HFF-Myc (cell line): ENCODE results near the gene A3GALT2.
"Not testable (repeated sequence)": the region's sequence is repeated elsewhere in the genome, so short reads cannot be mapped to it uniquely, and the experiment has no call there.

ENCODE experiments used
- DNase-seq: peaks from one replicate; pipeline ENCODE4 v3.0.0-alpha.2; 2011; ENCODE audit warnings: low read depth; ENCODE audit errors: extremely low read depth
- H3K4me3 ChIP-seq: replicated peaks from 2 replicates; pipeline ENCODE4 v1.5.1; 2011; ENCODE audit warnings: low read depth, mild to moderate bottlenecking, control low read depth, low read length
- TF ChIP-seq, protein P1 (sequence below): IDR thresholded peaks from 2 replicates; pipeline ENCODE4 v1.5.1; 2012; ENCODE audit warnings: mild to moderate bottlenecking, low read depth, low read length, control low read depth; ENCODE audit errors: missing control alignments

The A3GALT2 gene

DNA sequence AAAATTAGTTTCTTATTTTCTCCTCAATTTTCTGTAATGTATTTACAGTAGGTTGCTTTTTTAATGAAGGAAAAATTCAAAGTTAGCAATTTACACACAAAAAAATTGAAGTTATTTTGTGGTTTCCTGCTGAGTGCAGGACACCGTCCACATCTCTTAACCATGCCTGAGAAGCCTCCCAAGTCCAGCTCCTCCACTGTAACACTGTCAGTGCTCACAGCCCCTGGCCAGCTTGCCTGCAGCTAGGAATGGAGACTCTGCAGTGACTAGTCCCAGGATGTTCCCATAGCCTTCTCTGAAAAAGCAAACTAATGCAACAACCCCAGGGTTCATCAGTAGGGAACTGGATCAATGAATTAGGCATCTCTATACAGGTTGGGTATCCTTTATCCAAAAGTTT is 3.5 kb downstream of the A3GALT2 start:
- TF ChIP-seq, protein P1, sequence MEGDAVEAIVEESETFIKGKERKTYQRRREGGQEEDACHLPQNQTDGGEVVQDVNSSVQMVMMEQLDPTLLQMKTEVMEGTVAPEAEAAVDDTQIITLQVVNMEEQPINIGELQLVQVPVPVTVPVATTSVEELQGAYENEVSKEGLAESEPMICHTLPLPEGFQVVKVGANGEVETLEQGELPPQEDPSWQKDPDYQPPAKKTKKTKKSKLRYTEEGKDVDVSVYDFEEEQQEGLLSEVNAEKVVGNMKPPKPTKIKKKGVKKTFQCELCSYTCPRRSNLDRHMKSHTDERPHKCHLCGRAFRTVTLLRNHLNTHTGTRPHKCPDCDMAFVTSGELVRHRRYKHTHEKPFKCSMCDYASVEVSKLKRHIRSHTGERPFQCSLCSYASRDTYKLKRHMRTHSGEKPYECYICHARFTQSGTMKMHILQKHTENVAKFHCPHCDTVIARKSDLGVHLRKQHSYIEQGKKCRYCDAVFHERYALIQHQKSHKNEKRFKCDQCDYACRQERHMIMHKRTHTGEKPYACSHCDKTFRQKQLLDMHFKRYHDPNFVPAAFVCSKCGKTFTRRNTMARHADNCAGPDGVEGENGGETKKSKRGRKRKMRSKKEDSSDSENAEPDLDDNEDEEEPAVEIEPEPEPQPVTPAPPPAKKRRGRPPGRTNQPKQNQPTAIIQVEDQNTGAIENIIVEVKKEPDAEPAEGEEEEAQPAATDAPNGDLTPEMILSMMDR, result no peak
- no peak for DNase-seq
- H3K4me3 ChIP-seq, result no peak overlapping the region

DNA sequence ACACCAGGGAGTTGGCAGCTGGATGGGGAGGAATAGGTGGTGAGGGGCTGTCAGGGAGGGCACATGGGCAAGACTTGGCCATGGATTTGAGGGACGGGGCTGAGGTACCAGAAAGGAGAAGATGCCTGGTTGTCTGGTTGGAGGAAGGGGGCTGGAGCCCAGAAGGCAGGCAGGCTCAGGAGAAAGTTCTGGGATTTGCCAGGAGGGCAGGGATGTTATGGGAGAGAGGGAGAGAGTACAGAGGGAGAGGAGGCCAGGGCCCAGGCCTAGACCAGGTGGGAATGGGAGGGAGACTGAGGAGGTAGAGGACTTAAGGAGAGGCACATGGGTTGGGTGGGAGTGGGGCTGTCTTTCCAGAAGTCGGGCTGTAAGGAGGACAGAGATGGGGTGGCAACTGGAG is 4.3 kb downstream of the A3GALT2 start:
- H3K4me3 ChIP-seq, result no peak overlapping the region
- TF ChIP-seq, protein P1, result no peak
- DNase-seq, result no peak

DNA sequence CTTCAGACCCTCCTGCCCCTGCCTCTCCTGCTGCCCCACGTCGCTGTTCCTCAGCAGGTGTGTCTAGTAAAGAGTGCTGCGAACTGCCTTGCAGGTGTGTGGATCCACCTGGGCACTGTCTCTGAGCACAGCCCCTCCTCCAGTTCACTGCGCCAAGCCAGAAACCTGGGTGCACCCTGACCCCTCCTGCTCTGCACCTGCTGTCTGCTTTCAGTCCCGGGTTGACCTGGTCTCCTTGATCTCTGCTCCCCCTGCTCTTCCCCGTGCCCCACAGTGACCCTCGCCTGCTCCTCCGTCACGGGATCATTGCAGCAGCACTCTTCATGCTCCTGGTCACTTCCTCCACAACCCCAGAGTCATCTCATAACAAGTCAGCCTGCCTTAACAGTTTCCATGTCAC is 6.5 kb downstream of the A3GALT2 start:
- H3K4me3 ChIP-seq, result no peak overlapping the region
- TF ChIP-seq, protein P1, result no peak
- no peak for DNase-seq

DNA sequence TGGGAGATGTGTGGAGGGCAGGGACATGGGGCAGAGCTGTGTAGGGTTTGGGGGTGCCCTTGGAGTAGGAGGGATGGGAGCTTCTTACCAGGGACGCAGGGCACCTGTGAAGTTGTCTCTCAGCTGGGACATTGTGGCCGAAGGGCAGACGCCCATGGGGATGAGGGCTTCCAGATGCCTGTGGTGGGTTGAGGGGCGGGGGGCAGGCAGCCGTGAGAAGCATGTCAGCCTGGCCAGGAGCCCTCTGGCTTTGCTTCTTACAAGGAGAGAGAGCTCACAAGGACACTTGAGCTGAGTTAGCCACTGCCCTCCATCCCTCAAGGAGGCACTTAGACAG is 8.5 kb downstream of the A3GALT2 start:
- DNase-seq, result no peak
- TF ChIP-seq, protein P1, result no peak
- no peak overlapping the region for H3K4me3 ChIP-seq

DNA sequence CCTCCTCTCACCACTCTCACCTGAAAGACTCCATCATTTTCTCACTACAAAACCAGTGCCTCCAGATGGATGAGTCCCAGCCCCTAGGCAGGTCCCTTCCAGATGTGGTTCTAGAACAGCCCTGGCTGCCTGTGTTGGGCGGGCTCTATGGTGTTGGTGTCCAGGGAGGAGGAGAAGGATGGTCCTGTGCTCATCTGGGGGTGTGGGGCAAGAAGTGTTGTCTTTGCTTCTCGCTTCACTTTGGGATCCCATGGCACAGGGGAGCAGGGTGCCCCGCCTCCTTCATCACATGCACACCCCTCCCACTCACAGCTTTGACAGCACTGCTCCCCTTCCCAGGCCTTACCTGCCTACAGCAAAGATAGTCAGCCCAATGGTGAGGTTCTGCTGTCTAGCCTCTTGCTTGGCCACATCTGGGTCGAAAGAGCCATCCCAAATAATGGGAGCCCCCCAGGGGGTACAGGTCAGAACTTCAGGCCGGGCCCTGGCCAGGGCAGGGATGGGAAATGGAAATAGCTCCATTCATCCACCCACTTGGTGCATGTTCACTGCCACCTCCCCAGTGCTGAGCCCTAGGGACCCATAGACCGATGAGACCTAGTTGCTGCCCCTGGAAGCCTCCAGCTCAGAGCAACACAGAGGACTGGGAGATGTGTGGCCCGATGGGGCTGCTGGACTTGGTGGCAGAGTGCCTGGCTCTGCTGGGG is 9.0 kb downstream of the A3GALT2 start:
- TF ChIP-seq, protein P1, result no peak
- H3K4me3 ChIP-seq, result no peak overlapping the region
- DNase-seq, result no peak

DNA sequence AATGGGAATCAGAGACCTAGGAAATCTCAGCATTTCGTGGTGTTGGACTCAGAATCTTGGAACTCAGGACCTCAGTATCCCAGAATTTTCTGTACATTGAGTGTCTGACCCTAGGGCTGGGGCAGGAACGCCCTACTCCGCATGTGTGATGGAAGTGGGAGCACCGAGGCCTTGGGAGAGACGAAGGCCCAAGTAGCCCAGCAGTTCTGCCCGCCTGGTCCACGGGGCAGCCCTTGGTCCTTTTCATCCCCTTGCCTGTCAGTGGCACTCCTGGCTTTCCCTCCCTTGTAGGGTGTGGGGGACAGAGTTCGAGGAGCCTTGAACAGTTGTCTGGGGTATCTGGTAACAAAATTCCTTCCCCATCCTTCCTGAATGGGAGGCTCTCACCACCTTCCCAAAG is 10.2 kb downstream of the A3GALT2 start:
- H3K4me3 ChIP-seq, result no peak overlapping the region
- no peak for DNase-seq
- TF ChIP-seq, protein P1, result no peak

DNA sequence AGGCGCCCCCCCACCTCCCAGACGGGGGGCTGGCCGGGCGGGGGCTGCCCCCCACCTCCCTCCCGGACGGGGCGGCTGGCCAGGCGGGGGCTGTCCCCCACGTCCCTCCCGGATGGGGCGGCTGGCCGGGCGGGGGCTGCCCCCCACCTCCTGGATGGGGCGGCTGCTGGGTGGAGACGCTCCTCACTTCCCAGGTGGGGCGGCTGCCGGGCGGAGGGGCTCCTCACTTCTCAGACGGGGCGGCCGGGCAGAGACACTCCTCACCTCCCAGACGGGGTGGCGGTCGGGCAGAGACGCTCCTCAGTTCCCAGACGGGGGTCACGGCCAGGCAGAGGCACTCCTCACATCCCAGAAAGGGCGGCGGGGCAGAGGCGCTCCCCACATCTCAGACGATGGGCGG is 11.5 kb downstream of the A3GALT2 start:
- H3K4me3 ChIP-seq, DNase-seq: not testable (repeated sequence)

DNA sequence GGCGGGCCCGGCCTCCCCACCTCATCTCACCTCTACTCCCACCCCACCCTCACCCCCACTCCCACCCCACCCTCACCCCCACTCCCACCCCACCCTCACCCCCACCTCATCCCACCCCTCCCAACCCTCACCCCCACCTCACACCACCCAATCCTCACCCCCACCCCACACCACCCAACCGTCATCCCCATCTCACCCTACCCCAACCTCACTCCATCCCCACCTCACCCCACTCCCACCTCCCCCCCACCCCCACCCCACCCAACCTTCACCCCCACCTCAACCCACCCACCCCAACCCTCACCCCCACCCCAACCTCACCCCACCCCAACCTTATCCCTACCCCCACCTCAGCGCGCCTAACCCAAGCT is 13.4 kb downstream of the A3GALT2 start:
- no peak overlapping the region for H3K4me3 ChIP-seq
- TF ChIP-seq, protein P1, result no peak
- no peak for DNase-seq
